Adipocyte (in vitro differentiated cells): Measurements from ENCODE around the gene PPP4R3A.
A peak's percentile ranks its signal among the peaks of the same experiment; 100 is the strongest.
"Not testable (repeated sequence)": the region's sequence is repeated elsewhere in the genome, so short reads cannot be mapped to it uniquely, and the experiment has no call there.

Experiments
- DNase-seq: peaks from one replicate; pipeline ENCODE4 v3.0.0-alpha.2; 2015; ENCODE audit warnings: low read depth
- H3K27me3 ChIP-seq: replicated peaks from 2 replicates; pipeline ENCODE4 v1.7.0; 2013; ENCODE audit warnings: mild to moderate bottlenecking, low read length, moderate library complexity; ENCODE audit not compliant: control insufficient read depth, insufficient read depth
- H3K36me3 ChIP-seq: 2 replicates; pipeline ENCODE4 v1.7.0; 2013; ENCODE audit warnings: low read length, mild to moderate bottlenecking, moderate library complexity; ENCODE audit not compliant: control insufficient read depth, insufficient read depth, severe bottlenecking
- H3K4me1 ChIP-seq: 2 replicates; pipeline ENCODE4 v1.7.0; 2013; ENCODE audit warnings: mild to moderate bottlenecking, low read length, moderate library complexity; ENCODE audit not compliant: control insufficient read depth, insufficient read depth
- H3K4me3 ChIP-seq: 2 replicates; pipeline ENCODE4 v1.7.0; 2013; ENCODE audit warnings: mild to moderate bottlenecking, low read length, moderate library complexity
- H3K9ac ChIP-seq: 2 replicates; pipeline ENCODE4 v1.7.0; 2013; ENCODE audit warnings: mild to moderate bottlenecking, low read length, moderate library complexity
- H3K9me3 ChIP-seq: 2 replicates; pipeline ENCODE4 v1.7.0; 2013; ENCODE audit warnings: mild to moderate bottlenecking, low read length, moderate library complexity; ENCODE audit not compliant: control insufficient read depth

Gene PPP4R3A

DNA sequence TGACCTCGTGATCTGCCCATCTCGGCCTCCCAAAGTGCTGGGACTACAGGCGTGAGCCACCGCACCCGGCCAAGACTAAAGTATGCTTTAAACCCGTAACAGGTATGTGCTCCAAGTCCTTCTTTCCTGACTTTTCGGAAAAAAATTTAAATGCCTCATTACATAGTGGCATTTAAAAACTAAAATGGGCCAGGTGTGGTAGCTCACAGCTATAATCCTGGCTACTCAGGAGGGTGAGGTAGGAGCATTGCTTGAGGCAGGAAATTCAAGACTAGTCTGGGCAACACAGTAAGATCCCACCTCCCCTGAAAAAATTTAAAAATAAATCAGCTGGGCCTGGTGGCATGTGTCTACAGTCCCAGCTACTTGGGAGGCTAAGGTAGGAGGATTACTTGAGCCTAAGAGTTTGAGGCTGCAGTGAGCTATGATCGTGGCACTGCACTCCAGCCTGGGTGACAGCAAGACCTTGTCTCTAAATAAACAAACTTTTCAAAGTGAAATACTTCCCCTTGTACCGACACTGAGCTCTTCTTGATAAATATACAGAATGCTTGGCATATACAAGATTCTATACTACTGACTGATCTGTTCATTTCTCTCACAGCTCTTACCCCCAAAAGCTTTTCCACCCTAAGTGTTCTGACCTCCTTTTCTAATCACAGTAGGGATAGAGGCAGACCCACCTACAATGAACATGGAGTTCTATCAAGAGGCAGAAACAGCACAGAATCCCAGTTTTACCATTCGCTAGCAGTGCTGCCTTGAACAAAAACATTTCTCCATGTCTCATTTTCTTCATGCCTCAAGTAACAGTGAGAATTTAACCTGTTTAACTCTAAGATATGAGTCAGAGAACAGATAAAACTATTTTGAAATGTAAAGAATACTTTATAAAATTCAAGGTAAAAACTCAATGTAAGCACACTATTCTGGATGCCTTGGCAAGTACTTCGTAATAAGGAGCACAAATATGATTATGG is 7.9 kb downstream of the PPP4R3A start:
- Histone ChIP-seq H3K36me3 (peaks cover 18% of the 10 kb centered on the region), H3K9me3 (no peaks in the 10 kb centered on the region), H3K4me3 (no peak overlapping the region), H3K4me1 (peaks cover 24% of the 10 kb centered on the region), H3K27me3 (no peaks in the 10 kb centered on the region), H3K9ac (no peak overlapping the region)
- DNase-seq: no peak

DNA sequence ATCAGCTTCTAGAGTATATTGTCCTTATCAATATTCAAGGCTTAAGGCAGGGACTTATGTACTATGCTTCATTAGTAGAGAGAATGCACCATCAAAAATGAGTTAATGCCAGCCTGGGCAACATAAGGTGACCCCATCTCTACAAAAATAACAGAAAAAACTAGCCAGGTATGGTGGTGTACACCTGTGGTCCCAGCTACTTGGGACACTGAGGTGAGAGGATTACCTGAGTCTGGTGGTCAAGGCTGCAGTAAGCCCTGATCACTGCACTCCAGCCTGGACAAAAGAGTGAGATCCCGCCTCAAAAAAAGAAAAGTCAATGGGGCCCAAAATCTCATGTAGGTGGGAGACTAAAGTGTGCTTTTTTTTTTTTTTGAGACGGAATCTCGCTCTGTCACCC is 8.8 kb downstream of the PPP4R3A start:
- Histone ChIP-seq H3K9ac (no peak overlapping the region), H3K36me3 (peaks cover 16% of the 10 kb centered on the region), H3K9me3 (no peaks in the 10 kb centered on the region), H3K27me3 (no peaks in the 10 kb centered on the region), H3K4me1 (peaks cover 27% of the 10 kb centered on the region), H3K4me3 (no peak overlapping the region)
- no peak for DNase-seq

DNA sequence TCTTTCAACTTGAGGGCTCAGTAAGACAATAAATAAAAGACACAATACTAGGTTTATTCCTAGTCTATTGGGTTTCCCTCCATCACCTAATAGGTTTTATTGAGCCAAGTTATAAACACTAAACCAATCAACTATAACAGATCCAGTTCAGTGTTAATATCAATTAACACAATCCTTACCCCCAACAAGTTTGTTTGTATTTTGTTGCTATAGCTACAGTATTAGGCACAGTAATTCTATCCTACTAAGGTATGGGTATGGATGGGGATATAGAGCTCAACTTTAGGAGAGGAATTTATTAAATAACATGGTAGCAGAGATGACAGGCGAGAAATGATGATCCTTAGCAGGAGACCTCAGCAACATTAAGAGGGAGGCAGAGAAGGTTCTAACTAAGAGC is 13.3 kb downstream of the PPP4R3A start:
- no peaks in the 10 kb centered on the region for H3K9me3 ChIP-seq
- peaks cover 45% of the 10 kb centered on the region for H3K4me1 ChIP-seq
- H3K4me3 ChIP-seq: no peak overlapping the region
- no peak for DNase-seq
- no peaks in the 10 kb centered on the region for H3K36me3 ChIP-seq
- H3K9ac ChIP-seq: no peak overlapping the region
- H3K27me3 ChIP-seq: no peaks in the 10 kb centered on the region

- H3K36me3 ChIP-seq, DNase-seq: not testable (repeated sequence)
These were observed 15.6 kb downstream of the PPP4R3A start for GRCh38 chr14:91494392-91495065.

DNA sequence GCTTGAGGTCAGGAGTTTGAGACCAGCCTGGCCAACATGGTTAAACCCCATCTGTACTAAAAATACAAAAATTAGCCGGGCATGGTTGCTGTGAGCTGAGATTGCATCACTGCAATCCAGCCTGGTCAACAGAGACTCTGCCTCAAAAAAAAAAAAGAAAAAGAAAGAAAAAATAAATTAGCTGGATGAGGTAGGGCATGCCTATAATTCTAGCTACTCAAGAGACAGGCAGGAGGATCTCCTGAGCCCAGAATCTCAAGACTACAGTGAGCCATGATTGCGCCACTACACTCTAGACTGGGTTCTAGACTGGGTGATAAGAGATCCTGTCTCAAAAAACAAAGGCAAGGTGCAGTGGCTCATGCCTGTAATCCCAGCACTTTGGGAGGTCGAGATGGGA is 16.9 kb downstream of the PPP4R3A start:
- H3K4me1 ChIP-seq: peaks cover 45% of the 10 kb centered on the region
- H3K36me3 ChIP-seq: peaks cover 14% of the 10 kb centered on the region
- peak; percentile 68 for DNase-seq
- H3K9ac ChIP-seq: no peak overlapping the region
- H3K4me3 ChIP-seq: no peak overlapping the region
- no peaks in the 10 kb centered on the region for H3K9me3 ChIP-seq
- H3K27me3 ChIP-seq: no peaks in the 10 kb centered on the region

More at GRCh38 chr14:91494392-91495065, 15.6 kb downstream of the PPP4R3A start:
- H3K27me3 ChIP-seq, H3K9me3 ChIP-seq, H3K9ac ChIP-seq, H3K4me3 ChIP-seq: not testable (repeated sequence)
- peaks cover 45% of the 10 kb centered on the region for H3K4me1 ChIP-seq

GRCh38 chr14:91484744-91485143 is 25.4 kb downstream of the PPP4R3A start:
- Histone ChIP-seq H3K36me3 (peaks cover 71% of the 10 kb centered on the region), H3K4me3 (no peak overlapping the region), H3K9me3 (no peaks in the 10 kb centered on the region), H3K4me1 (peaks cover 25% of the 10 kb centered on the region), H3K9ac (no peak overlapping the region), H3K27me3 (no peaks in the 10 kb centered on the region)
- DNase-seq: no peak

- no peaks in the 10 kb centered on the region for H3K9me3 ChIP-seq
- H3K27me3 ChIP-seq: no peaks in the 10 kb centered on the region
- peaks cover 25% of the 10 kb centered on the region for H3K4me1 ChIP-seq
- no peak for DNase-seq
- no peak overlapping the region for H3K9ac ChIP-seq
- H3K4me3 ChIP-seq: no peak overlapping the region
- peaks cover 72% of the 10 kb centered on the region for H3K36me3 ChIP-seq
These were observed 25.9 kb downstream of the PPP4R3A start for GRCh38 chr14:91484186-91484585.

DNA sequence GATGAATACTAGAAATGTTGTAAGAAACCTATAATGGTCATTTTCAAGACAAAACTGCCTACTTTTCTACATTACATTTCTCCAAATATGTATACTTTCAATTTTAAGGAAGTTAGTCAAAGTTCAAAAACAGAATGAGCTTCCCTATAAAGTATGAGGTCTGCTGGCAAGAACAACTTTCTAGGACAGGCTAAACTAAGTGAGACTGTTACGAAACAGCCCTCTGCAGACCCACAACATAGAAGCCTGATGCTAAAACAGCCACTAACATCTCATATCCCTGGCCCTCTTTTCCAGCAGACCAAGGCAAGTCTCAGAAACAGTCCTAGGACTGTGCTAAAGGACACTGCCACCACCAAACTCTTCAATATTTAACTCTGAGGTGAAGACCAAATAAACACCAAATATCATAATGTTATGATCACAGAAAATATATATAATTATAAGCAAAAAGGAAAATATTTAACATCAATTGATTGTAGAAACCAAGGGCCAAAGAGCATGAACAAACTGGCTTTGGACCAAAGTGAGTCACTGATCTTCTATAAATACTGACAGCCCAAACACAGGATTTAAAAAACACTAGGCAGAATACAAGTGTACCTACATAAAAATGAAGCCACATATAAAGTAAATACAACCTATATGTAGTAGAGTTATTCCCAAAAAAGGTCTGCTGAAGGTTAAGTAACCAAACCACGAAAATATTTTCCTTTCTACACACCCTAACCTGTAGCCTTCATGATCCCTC is 27.7 kb downstream of the PPP4R3A start:
- Histone ChIP-seq H3K9me3 (no peaks in the 10 kb centered on the region), H3K4me1 (peaks cover 30% of the 10 kb centered on the region), H3K9ac (peak overlapping the region; percentile 30), H3K27me3 (no peaks in the 10 kb centered on the region), H3K4me3 (peak overlapping the region; percentile 66), H3K36me3 (peaks cover 81% of the 10 kb centered on the region)
- peak; percentile 71 for DNase-seq

- H3K9me3 ChIP-seq: no peaks in the 10 kb centered on the region
- no peak overlapping the region for H3K4me3 ChIP-seq
- no peak overlapping the region for H3K9ac ChIP-seq
- peaks cover 28% of the 10 kb centered on the region for H3K4me1 ChIP-seq
- H3K27me3 ChIP-seq: no peaks in the 10 kb centered on the region
- peaks cover 96% of the 10 kb centered on the region for H3K36me3 ChIP-seq
- no peak for DNase-seq
These were observed 32.7 kb downstream of the PPP4R3A start for GRCh38 chr14:91477388-91477787.

DNA sequence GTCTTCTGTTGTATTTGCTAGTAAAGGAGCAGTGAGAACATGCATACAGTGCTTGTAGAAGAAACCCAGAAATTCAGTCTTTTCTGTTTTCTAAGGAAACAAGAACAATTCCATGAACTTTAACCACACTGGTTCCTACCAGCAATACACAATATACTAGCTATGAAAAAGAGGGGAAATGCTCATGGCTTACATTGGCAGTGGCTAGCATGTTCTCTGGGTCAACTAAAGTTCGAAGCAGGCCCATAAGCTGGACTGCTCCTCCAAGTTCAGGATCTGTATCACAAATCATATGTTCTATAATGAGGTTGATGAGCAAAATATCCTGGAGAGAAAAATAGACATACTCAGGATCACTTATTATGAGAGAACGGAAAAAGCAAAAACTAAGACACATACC is 37.1 kb downstream of the PPP4R3A start:
- Histone ChIP-seq H3K4me1 (peaks cover 14% of the 10 kb centered on the region), H3K9me3 (peaks cover 6% of the 10 kb centered on the region), H3K27me3 (no peaks in the 10 kb centered on the region), H3K9ac (no peak overlapping the region), H3K4me3 (no peak overlapping the region), H3K36me3 (peaks cover 95% of the 10 kb centered on the region)
- DNase-seq: no peak

GRCh38 chr14:91470216-91470615 is 39.9 kb downstream of the PPP4R3A start:
- Histone ChIP-seq H3K36me3 (peaks cover 94% of the 10 kb centered on the region), H3K9me3 (peaks cover 6% of the 10 kb centered on the region), H3K27me3 (no peaks in the 10 kb centered on the region), H3K4me1 (peaks cover 5% of the 10 kb centered on the region), H3K4me3 (no peak overlapping the region), H3K9ac (no peak overlapping the region)
- DNase-seq: no peak
